K562 (cell line): Measurements from ENCODE around the gene MEX3A. TPM values are rescaled to one million over a fixed set of nuclear protein-coding genes. Genes with fewer than 3 reads are reported as not detected.

Experiments used
- ATAC-seq: fragments of 200-7000 bp; cut with Tn5 transposase; 3 replicates; pipeline ENCODE4 v1.9.1; 2020; ENCODE audit warnings: moderate library complexity
- BruUV-seq: library from RNA; stranded (reverse); fragments of 400-500 nt; replicated peaks from 2 replicates; lab custom pipeline; 2021; lab: Mats Ljungman, UMichigan
- CTCF ChIA-PET: fragments of 300-600 bp; formaldehyde crosslinking; extraction: SDS; loops from one replicate; lab custom pipeline; 2021; ENCODE audit warnings: low intra/inter-chr PET ratio; lab: Yijun Ruan, JAX
- POLR2A ChIA-PET: fragments of 300-600, 350-650 bp; sonication (Branson Sonifier 250); formaldehyde crosslinking; extraction: SDS; loops from one replicate; lab custom pipeline; 2021; ENCODE audit warnings: antibody characterized with exemption, inconsistent platforms; lab: Yijun Ruan, JAX
- DNase-seq, 4 experiments: peaks; one replicate each; pipeline versions ENCODE4 v3.0.0 to v3.0.0-alpha.2; 2011 to 2018; ENCODE audit warnings: low spot score in 3 of 4, mixed read lengths in 3 of 4; ENCODE audit errors: extremely low read depth in 1 of 4
- FAIRE-seq: peaks from 2 replicates; lab custom pipeline; 2011; peaks lifted over from hg19 to GRCh38; lab: Jason Lieb, UNC
- H2AFZ ChIP-seq: 2 replicates; pipeline ENCODE4 v1.6.0; 2011; ENCODE audit warnings: low read depth, low read length, control low read depth, inconsistent platforms
- H3K27ac ChIP-seq: fragments of 200-600 bp; 3 replicates; pipeline ENCODE4 v1.8.0; 2011; ENCODE audit warnings: low read depth, mild to moderate bottlenecking, control low read depth, inconsistent platforms, low read length, moderate library complexity, mixed read lengths; ENCODE audit errors: extremely low read depth
- H3K27me3 ChIP-seq, 2 experiments: fragments of 300-600 bp in 1 of 2; 2 replicates in 1 of 2; 3 replicates in 1 of 2; pipeline versions ENCODE4 v1.6.0 to v1.8.0; 2011; ENCODE audit warnings: inconsistent platforms in 2 of 2, low read length in 2 of 2, mild to moderate bottlenecking in 1 of 2, mixed read lengths in 1 of 2, moderate library complexity in 1 of 2; ENCODE audit not compliant: control insufficient read depth in 2 of 2, insufficient read depth in 2 of 2
- H3K36me3 ChIP-seq: fragments of 300-600 bp; 3 replicates; pipeline ENCODE4 v1.8.0; 2011; ENCODE audit warnings: mild to moderate bottlenecking, low read length, inconsistent platforms; ENCODE audit not compliant: control insufficient read depth, insufficient read depth
- H3K4me1 ChIP-seq, 2 experiments: fragments of 200-600 bp in 1 of 2; replicated peaks in 1 of 2; 2 replicates in 1 of 2; 3 replicates in 1 of 2; pipeline versions ENCODE4 v1.5.1 to v1.8.0; 2011; ENCODE audit warnings: inconsistent platforms in 2 of 2, low read length in 2 of 2, mild to moderate bottlenecking in 1 of 2, mixed read lengths in 1 of 2, moderate library complexity in 1 of 2; ENCODE audit not compliant: control insufficient read depth in 2 of 2, insufficient read depth in 2 of 2
- H3K4me2 ChIP-seq: 2 replicates; pipeline ENCODE4 v1.6.1; 2011; ENCODE audit warnings: low read length, control low read depth, inconsistent platforms, mixed read lengths; ENCODE audit not compliant: insufficient read depth
- H3K4me3 ChIP-seq: fragments of 200-600 bp; sonication (generic), shearing (Covaris generic); 2 replicates; pipeline ENCODE4 v1.5.1; 2016; ENCODE audit warnings: control low read depth, inconsistent platforms
- H3K79me2 ChIP-seq: fragments of 200-600 bp; 3 replicates; pipeline ENCODE4 v1.8.0; 2011; ENCODE audit warnings: low read length, inconsistent platforms; ENCODE audit not compliant: control insufficient read depth, insufficient read depth
- H3K9ac ChIP-seq, 2 experiments: 2 replicates each; pipeline versions ENCODE4 v1.6.0 to v1.6.1; 2011; ENCODE audit warnings: low read depth in 2 of 2, low read length in 2 of 2, control low read depth in 1 of 2, inconsistent platforms in 1 of 2, mild to moderate bottlenecking in 1 of 2, mixed read lengths in 1 of 2; ENCODE audit not compliant: insufficient read depth in 1 of 2
- H3K9me1 ChIP-seq: one replicate; pipeline ENCODE4 v1.6.0; 2011; ENCODE audit warnings: inconsistent platforms, mild to moderate bottlenecking, low read length, moderate library complexity; ENCODE audit not compliant: control insufficient read depth, insufficient read depth
- H3K9me3 ChIP-seq: replicated peaks from 2 replicates; pipeline ENCODE4 v1.5.1; 2011; ENCODE audit warnings: low read depth, low read length, inconsistent platforms; ENCODE audit not compliant: control insufficient read depth, insufficient read depth
- H4K20me1 ChIP-seq: replicated peaks from 2 replicates; pipeline ENCODE4 v1.6.1; 2011; ENCODE audit warnings: low read length, inconsistent platforms, mixed read lengths; ENCODE audit not compliant: control insufficient read depth, insufficient read depth
- ATF1 ChIP-seq, 2 experiments: fragments of 450-650 bp in 1 of 2; IDR thresholded peaks; 2 replicates each; pipeline ENCODE4 v1.6.1; 2016; ENCODE audit warnings: missing compliant biosample characterization in 1 of 2, missing genetic modification characterization in 1 of 2
- CBX8 ChIP-seq: fragments of 200-600 bp; sonication (generic); IDR thresholded peaks from 2 replicates; pipeline ENCODE4 v1.6.1; 2012; ENCODE audit warnings: borderline replicate concordance, mixed run types, low read depth, mild to moderate bottlenecking, moderate library complexity, mixed read lengths, low read length, control low read depth, inconsistent platforms; ENCODE audit not compliant: poor library complexity, severe bottlenecking; ENCODE audit errors: extremely low read depth
- CEBPB ChIP-seq: fragments of 450-650 bp; IDR thresholded peaks from 2 replicates; pipeline ENCODE4 v1.6.1; 2016; ENCODE audit warnings: missing genetic modification characterization, missing compliant biosample characterization
- ESRRA ChIP-seq: fragments of 450-650 bp; IDR thresholded peaks from 2 replicates; pipeline ENCODE4 v1.6.1; 2014; ENCODE audit warnings: low read depth, mild to moderate bottlenecking, moderate library complexity, borderline replicate concordance
- GTF3C2 ChIP-seq: IDR thresholded peaks from 3 replicates; pipeline ENCODE4 v1.6.1; 2011; ENCODE audit warnings: borderline replicate concordance, mild to moderate bottlenecking, moderate library complexity; ENCODE audit not compliant: insufficient read length; ENCODE audit errors: extremely low read depth
- HDAC6 ChIP-seq: IDR thresholded peaks from 2 replicates; pipeline ENCODE4 v1.6.1; 2012; ENCODE audit warnings: low read depth, mild to moderate bottlenecking, control low read depth, inconsistent platforms, low read length, moderate library complexity
- KHSRP ChIP-seq: fragments of 450-650 bp; IDR thresholded peaks from 2 replicates; pipeline ENCODE4 v1.6.1; 2017
- NR2C2 ChIP-seq, 2 experiments: fragments of 200-800 bp in 1 of 2; sonication (Bioruptor generic) in 1 of 2; sonication (generic) in 1 of 2; formaldehyde crosslinking in 1 of 2; IDR thresholded peaks; 2 replicates each; pipeline versions ENCODE4 v1.6.1 to v1.8.0; 2016 to 2022; ENCODE audit warnings: mild to moderate bottlenecking in 1 of 2, missing compliant biosample characterization in 1 of 2, missing genetic modification characterization in 1 of 2, missing genetic modification reagents in 1 of 2
- PYGO2 ChIP-seq: fragments of 450-650 bp; IDR thresholded peaks from 2 replicates; pipeline ENCODE4 v1.6.1; 2016; ENCODE audit warnings: mild to moderate bottlenecking, missing genetic modification characterization, moderate library complexity, missing compliant biosample characterization
- ZKSCAN1 ChIP-seq: fragments of 150-350 bp; IDR thresholded peaks from 2 replicates; pipeline ENCODE4 v1.6.1; 2016; ENCODE audit warnings: low read depth, low read length
- ZNF217 ChIP-seq: sonication (generic); formaldehyde crosslinking; IDR thresholded peaks from 2 replicates; pipeline ENCODE4 v1.8.0; 2022; ENCODE audit warnings: mild to moderate bottlenecking, missing genetic modification reagents
- ZNF507 ChIP-seq: conservative IDR thresholded peaks from 2 replicates; pipeline ENCODE4 v1.6.1; 2017; ENCODE audit warnings: missing genetic modification characterization, missing compliant biosample characterization
- ZNF695 ChIP-seq: fragments of 450-650 bp; formaldehyde crosslinking; IDR thresholded peaks from 2 replicates; pipeline ENCODE4 v1.4.0; 2020; ENCODE audit warnings: mild to moderate bottlenecking, moderate library complexity
- ZNF75A ChIP-seq: fragments of 450-650 bp; formaldehyde crosslinking; IDR thresholded peaks from 2 replicates; pipeline ENCODE4 v1.4.0; 2020; ENCODE audit warnings: mild to moderate bottlenecking
- ZZZ3 ChIP-seq: fragments of 450-650 bp; IDR thresholded peaks from 2 replicates; pipeline ENCODE4 v1.6.1; 2016; ENCODE audit warnings: antibody characterized with exemption, mild to moderate bottlenecking, moderate library complexity
- WGBS: fragments of 100-300 bp; shearing (Covaris generic); methylation state at CpG from one replicate; pipeline ENCODE4 v1.1.6; 2016; ENCODE audit warnings: low coverage, mixed read lengths; ENCODE audit not compliant: insufficient coverage; ENCODE audit errors: missing lambda C conversion rate; 5-methylcytosine and 5-hydroxymethylcytosine counted together
- in situ Hi-C: fragments of 300-500 bp; cut with MboI; formaldehyde crosslinking; loops from 4 replicates; pipeline ENCODE4 v1.15.0; 2018; ENCODE audit warnings: inconsistent platforms, mixed read lengths
- intact Hi-C: fragments of 100-400 bp; cut with micrococcal nuclease; formaldehyde crosslinking; loops from 2 replicates; pipeline ENCODE4 v1.14.2; 2022
- polyA plus RNA-seq, 8 experiments: library from polyadenylated mRNA; depleted of rRNA in 4 of 8; stranded (reverse) in 5 of 8; unstranded in 3 of 8; fragments of >200 nt; fragmentation: Nextera tagmentation in 2 of 8; fragmentation: Illumina TruSeq in 1 of 8; extraction: Ambion mirVana in 2 of 8; extraction: Trizol in 1 of 8; gene quantifications; 2 replicates each; pipeline versions ENCODE4 v1.2.1 to v1.2.3, GENCODE V29; 2011 to 2014; ENCODE audit warnings: inconsistent platforms in 1 of 8, missing spikeins in 1 of 8
- total RNA-seq, 7 experiments: library from RNA; depleted of rRNA in 6 of 7; stranded (reverse); fragments of >200 nt in 6 of 7; fragmentation: Illumina TruSeq in 2 of 7; extraction: Trizol in 2 of 7; gene quantifications; 2 replicates each; pipeline versions ENCODE4 v1.2.1 to v1.2.3, GENCODE V29; 2011 to 2021; ENCODE audit warnings: low replicate concordance in 1 of 7

MEX3A gene
- total and polyA plus RNA-seq, 9 of the 15 experiments (the other 6 are each of a cell fraction or from before 2014, with no cell fraction given), result 0.36 to 13.7 (median 5.2) TPM

- DNase-seq, result no peak
- no TSS peak for BruUV-seq
- Histone ChIP-seq H3K79me2 (no peaks in the 10 kb centered on the region), H3K4me1 (peaks cover 6 to 21% of the 10 kb centered on the region in 2 experiments; a peak in 4 of 5 replicates), H3K9me3 (no peaks in the 10 kb centered on the region), H3K9me1 (no peaks in the 10 kb centered on the region), H3K27me3 (no peaks in the 10 kb centered on the region), H4K20me1 (no peaks in the 10 kb centered on the region), H2AFZ (no peak overlapping the region), H3K36me3 (no peaks in the 10 kb centered on the region), H3K4me2 (no peak overlapping the region), H3K27ac (no peak overlapping the region), H3K4me3 (no peak overlapping the region), H3K9ac (no peak overlapping the region)
- ATAC-seq, result no peak
- ChIA-PET CTCF (interaction anchor here (0.6 to 2.1 kb wide), 4 partner anchors 10 to 952 kb away, joined by 3 to 6 read pairs (median 4); partner anchors contain the start of gene LAMTOR2), POLR2A (interaction anchor here (0.6 to 2.5 kb wide), 4 partner anchors 10 to 142 kb away, joined by 3 to 9 read pairs (median 3); partner anchors contain the start of gene KHDC4)
- FAIRE-seq, result no peak
- 86% methylated on average over 2 of the region's 2 CpGs for WGBS
- intact Hi-C loops (loop anchor here (5.0 kb wide), 3 partner anchors 37 to 327 kb away; no protein-coding TSS in a partner anchor), in situ Hi-C loops (loop anchor here (5.0 kb wide), 1 partner anchor 132 kb away; the partner anchor contains the start of gene KHDC4)
- no peak for TF ChIP-seq ZKSCAN1
- no peak for TF ChIP-seq HDAC6
- no peak for TF ChIP-seq ZNF507 (tag)
- TF ChIP-seq ZNF695 (CRISPR knock-in tag), result no peak
- TF ChIP-seq CEBPB (tag), result no peak
- TF ChIP-seq ESRRA, result no peak
- TF ChIP-seq ZNF75A (CRISPR knock-in tag), result no peak
- TF ChIP-seq PYGO2 (tag), result no peak
- no peak for TF ChIP-seq GTF3C2
- TF ChIP-seq ZNF217 (CRISPR knock-in tag), result no peak
- TF ChIP-seq ZZZ3, result no peak
- no peak for TF ChIP-seq ATF1 (CRISPR knock-in tag; IDR thresholded peaks at IDR 0.05)
- TF ChIP-seq ATF1 (tag; IDR thresholded peaks at IDR 0.05), result no peak
- TF ChIP-seq CBX8, result no peak
- TF ChIP-seq KHSRP, result no peak
- no peak for TF ChIP-seq NR2C2 (CRISPR knock-in tag; IDR thresholded peaks at IDR 0.05)
- TF ChIP-seq NR2C2 (tag; IDR thresholded peaks at IDR 0.05), result no peak
Observed at GRCh38 chr1:156064615-156065014, 17.6 kb downstream of the MEX3A start.
